ENCODE results near the gene EXD3.
"Not testable (repeated sequence)": the region's sequence is repeated elsewhere in the genome, so short reads cannot be mapped to it uniquely, and the experiment has no call there.

The EXD3 gene

DNA sequence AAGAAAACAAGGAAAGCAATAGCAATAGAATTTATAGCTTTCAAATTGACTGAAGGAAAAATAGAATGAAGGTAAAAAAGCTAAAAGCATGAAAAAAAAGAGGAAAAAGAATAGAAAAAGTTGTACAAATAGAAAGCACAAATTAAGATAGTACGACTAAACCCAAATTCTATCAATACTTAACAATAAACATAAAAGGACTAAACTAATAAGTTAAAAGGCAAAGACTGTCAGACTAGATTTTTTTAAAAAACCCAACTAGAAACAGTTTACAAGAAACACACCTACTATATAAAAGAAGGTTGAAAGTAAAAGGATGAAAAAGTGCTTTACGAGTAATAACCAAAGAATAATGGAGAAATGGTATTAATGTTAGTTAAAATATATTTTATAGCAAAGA is 86.2 kb downstream of the EXD3 start:
- ChIA-PET POLR2A (ENCODE audit: low non-redundant PET) (no interaction called here), CTCF (interaction anchor here (0.6 to 0.7 kb wide), 4 partner anchors 33 to 410 kb away, joined by 3 to 4 read pairs (median 4); partner anchors contain the start of gene NRARP)
- TF ChIP-seq, protein P1, sequence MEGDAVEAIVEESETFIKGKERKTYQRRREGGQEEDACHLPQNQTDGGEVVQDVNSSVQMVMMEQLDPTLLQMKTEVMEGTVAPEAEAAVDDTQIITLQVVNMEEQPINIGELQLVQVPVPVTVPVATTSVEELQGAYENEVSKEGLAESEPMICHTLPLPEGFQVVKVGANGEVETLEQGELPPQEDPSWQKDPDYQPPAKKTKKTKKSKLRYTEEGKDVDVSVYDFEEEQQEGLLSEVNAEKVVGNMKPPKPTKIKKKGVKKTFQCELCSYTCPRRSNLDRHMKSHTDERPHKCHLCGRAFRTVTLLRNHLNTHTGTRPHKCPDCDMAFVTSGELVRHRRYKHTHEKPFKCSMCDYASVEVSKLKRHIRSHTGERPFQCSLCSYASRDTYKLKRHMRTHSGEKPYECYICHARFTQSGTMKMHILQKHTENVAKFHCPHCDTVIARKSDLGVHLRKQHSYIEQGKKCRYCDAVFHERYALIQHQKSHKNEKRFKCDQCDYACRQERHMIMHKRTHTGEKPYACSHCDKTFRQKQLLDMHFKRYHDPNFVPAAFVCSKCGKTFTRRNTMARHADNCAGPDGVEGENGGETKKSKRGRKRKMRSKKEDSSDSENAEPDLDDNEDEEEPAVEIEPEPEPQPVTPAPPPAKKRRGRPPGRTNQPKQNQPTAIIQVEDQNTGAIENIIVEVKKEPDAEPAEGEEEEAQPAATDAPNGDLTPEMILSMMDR (conservative IDR thresholded peaks at IDR 0.05; ENCODE audit: low read depth): no peak
- DNase-seq (ENCODE audit: low spot score): no peak
- H3K27ac ChIP-seq: no peak overlapping the region

DNA sequence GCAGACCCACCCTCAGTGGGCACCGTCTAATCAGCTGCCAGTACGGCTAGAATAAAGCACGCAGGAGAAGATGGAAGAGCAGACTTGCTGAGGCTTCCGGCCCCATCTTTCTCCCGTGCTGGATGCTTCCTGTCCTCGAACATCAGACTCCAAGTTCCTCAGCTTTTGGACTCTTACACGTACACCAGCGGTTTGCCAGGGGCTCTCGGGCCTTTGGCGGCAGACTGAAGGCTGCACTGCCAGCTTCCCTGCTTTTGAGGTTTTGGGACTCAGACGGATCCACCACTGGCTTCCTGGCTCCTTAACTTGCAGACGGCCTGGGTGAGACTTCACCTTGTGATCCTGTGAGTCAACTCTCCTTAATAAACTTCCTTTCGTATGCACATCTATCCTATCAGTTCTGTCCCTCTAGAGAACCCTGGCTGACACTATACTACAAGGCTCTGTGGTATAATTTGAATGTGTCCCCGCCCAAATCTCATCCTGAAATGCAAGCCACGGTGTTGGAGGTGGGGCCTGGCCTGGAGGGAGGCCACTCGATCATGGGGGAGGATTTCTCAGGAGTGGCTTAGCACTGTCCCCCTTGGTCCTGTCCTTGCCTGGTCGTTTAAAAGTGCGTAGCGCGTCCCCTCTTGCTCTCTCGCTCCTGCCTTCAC is 89.8 kb downstream of the EXD3 start:
- POLR2A ChIA-PET (ENCODE audit: low non-redundant PET): no interaction called here

DNA sequence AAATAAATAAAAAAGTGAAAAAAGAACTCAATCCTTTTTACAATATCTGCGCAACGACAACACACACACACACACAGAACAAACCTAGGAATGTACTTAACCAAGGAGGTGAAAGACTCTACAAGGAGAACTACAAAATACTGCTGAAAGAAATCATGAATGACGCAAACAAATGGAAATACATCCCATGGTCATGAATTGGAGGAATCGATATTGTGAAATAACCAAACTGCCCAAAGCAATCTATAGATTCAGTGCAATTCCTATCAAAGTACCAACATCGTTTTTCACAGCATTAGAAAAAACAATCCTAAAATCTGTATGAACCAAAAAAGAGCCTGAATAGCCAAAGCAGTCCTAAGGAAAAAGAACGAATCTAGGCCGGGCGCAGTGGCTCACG is 91.0 kb downstream of the EXD3 start:
- TF ChIP-seq, protein P1 (conservative IDR thresholded peaks at IDR 0.05; ENCODE audit: low read depth): no peak
- CTCF ChIA-PET: no interaction called here
- POLR2A ChIA-PET (ENCODE audit: low non-redundant PET): no interaction called here
- no peak overlapping the region for H3K27ac ChIP-seq
- no peak for DNase-seq (ENCODE audit: low spot score)

More for the DNA sequence above, 89.8 kb downstream of the EXD3 start:
- TF ChIP-seq, protein P1 (conservative IDR thresholded peaks at IDR 0.05; ENCODE audit: low read depth): no peak
- no peak for DNase-seq (ENCODE audit: low spot score)
- H3K27ac ChIP-seq: no peak overlapping the region
- CTCF ChIA-PET: no interaction called here

DNA sequence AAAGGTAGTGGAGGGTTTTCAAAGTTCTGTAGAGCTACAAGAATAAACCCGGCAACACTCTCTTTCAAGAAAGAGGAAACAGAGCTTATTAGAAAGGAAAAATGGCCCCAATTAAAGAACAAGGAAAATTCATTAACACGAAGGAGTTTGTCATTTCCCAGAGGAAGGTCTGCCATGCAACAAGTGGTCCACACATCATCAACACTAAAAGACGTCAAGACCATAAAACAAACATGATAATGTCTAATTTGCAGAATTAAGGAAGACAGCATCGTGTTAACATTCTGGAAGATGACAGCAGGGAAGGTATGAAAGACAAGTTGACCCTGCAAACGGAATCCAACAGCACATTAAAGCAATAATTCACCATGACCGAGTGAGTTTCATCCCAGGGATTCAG is 92.3 kb downstream of the EXD3 start:
- TF ChIP-seq, protein P1 (conservative IDR thresholded peaks at IDR 0.05; ENCODE audit: low read depth): no peak
- ChIA-PET CTCF (no interaction called here), POLR2A (ENCODE audit: low non-redundant PET) (no interaction called here)
- DNase-seq (ENCODE audit: low spot score): no peak
- no peak overlapping the region for H3K27ac ChIP-seq

DNA sequence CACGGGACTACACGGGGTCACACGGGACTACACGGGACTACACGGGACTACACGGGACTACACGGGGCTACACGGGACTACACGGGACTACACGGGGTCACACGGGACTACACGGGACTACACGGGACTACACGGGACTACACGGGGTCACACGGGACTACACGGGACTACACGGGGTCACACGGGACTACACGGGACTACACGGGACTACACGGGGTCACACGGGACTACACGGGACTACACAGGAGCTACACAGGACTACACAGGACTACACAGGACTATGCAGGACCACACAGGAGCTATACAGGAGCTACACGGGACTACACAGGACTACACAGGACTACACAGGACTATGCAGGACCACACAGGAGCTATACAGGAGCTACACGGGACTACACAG is 93.4 kb downstream of the EXD3 start:
- CTCF ChIA-PET; H3K27ac ChIP-seq; DNase-seq (ENCODE audit: low spot score): not testable (repeated sequence)
- POLR2A ChIA-PET (ENCODE audit: low non-redundant PET): interaction anchor here (0.6 kb wide), 1 partner anchor 40 kb away, joined by 3 read pairs; no protein-coding TSS in a partner anchor

DNA sequence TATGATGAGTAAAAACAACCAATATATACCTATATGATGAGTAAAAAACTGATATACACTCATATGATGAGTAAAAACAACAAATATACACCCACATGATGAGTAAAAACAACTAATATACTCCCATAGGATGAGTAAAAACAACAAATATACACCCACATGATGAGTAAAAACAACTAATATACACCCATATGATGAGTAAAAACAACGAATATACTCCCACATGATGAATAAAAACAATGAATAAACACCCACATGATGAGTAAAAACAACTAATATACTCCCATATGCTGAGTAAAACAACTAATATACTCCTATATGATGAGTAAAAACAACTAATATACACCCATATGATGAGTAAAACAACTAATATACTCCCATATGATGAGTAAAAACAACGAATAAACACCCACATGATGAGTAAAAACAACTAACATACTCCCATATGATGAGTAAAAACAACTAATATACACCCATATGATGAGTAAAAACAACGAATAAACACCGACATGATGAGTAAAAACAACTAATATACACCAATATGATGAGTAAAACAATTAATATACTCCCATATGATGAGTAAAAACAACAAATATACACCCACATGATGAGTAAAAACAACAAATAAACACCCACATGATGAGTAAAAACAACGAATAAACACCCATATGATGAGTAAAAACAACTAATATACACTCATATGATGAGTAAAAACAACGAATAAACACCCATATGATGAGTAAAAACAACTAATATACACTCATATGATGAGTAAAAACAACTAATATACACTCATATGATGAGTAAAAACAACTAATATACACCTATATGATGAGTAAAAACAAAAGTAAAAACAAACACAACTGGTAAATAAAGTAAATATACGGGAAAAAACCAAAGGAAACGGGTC is 95.1 kb downstream of the EXD3 start:
- DNase-seq (ENCODE audit: low spot score); CTCF ChIA-PET; H3K27ac ChIP-seq; POLR2A ChIA-PET (ENCODE audit: low non-redundant PET): not testable (repeated sequence)

DNA sequence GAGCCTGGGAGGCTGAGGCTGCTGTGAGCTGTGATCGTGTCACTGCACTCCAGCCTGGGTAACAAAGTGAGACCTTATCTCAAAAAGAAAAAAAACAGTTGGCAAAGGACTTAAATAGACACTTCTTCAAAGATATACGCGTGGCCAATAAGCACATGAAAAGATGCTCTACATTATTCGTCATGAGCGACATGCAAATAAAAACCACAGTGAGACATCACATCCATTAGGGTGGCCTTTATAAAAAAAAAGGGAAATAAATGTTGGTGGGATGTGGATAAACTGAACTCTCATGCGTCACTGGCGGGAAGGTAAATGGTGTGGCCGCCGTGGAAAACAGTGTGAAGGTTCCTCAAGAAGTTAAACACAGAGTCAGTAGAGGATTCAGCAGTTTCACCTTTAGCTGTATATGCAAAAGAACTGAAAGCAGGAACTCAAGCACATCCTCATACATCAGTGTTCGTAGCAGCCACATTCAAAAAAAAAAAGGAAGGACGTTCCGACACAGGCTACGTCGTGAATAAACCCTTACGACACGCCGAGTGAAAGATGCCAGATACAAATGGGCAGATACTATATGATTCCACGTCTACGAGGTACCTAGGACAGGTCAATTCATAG is 96.4 kb downstream of the EXD3 start:
- DNase-seq (ENCODE audit: low spot score): no peak
- no peak overlapping the region for H3K27ac ChIP-seq
- POLR2A ChIA-PET (ENCODE audit: low non-redundant PET): no interaction called here
- TF ChIP-seq, protein P1 (conservative IDR thresholded peaks at IDR 0.05; ENCODE audit: low read depth): no peak
- CTCF ChIA-PET: no interaction called here

Measured in RWPE1 (cell line).